HG03521 (cell line): ENCODE data around the gene FAM135A.

ENCODE experiments used
- ATAC-seq: cut with Tn5 transposase; IDR thresholded peaks from one replicate; pipeline ENCODE4 v1.9.1; 2021; ENCODE audit warnings: mild to moderate bottlenecking, moderate library complexity; ENCODE audit not compliant: unreplicated experiment

The FAM135A gene

GRCh38 chr6:70413114-70413991 lies at the start of gene FAM135A:
FAM135A (plus strand) TSS chr6:70413508; CDS start chr6:70428343, 14,835 bp downstream.
- peak; percentile 91 for ATAC-seq

DNA sequence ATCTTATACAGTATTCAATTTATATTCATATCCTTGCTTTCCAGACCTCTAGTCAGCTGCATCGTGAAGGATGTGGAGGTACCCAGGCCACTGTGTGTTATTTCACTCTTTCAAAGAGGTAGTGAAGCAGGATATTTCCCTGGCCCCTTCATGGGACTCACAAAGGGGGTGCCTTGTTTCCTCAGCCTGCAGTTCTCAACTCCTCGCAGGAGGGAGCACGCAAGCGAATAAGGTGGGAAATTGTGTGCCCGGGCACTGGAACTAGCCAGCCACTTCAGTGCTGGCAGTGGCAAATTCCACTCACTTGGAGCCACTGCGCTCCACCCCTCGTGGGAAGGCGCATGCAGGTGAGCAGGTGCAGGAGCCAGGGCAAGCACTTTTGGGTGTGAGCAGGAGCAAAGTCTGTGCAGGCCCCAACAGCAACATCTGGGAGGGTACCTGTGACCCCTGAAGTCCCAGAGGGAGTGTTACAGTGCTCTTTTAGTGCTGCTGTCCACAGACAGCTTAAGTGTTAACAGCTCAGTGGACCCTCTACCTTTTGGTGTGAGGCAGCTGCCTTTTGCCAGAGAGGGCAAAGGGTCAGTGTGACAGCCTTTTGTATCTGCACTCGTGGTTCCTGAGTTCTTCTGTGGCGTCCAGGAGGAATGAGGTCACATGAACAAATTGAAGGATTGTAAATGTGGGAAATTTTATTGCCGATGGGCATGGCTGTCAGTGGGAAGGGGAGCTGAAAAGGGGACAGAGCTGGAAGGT lies 49.4 kb upstream of the FAM135A start:
- ATAC-seq = no peak

- ATAC-seq = peak; percentile 73
Measured at GRCh38 chr6:70369332-70369950, 43.9 kb upstream of the FAM135A start.

GRCh38 chr6:70370496-70370895 lies 42.8 kb upstream of the FAM135A start:
- ATAC-seq = no peak

DNA sequence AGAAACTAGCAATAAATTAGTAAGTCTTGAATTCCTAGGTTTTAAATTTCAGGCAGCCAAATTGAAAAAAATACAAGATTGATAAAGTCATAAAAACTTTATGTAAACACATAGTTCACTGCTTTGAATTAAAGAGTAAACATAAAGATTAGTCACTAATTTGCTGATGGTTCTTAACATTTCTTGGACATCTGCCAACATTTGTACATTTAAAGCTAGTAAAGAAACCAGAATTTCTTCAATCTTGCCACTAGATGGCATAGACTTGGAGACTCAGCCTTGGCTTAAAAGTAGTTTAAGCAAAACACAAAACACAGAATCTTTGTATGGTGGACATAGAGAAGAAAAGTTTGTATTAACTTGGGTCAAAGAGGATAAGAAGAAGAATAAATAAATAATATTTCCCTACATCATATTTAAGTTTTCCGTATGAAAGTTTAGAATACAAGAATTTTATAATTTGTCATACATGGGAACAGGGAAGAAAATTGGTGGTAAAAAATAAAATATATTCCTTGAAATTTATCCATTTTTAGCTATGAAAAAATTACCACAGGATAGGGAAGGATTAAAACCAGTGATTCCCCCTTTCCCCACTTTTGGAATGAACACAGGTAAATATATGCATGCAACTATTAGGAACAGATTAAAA lies 41.7 kb upstream of the FAM135A start:
- ATAC-seq = peak; percentile 48

DNA sequence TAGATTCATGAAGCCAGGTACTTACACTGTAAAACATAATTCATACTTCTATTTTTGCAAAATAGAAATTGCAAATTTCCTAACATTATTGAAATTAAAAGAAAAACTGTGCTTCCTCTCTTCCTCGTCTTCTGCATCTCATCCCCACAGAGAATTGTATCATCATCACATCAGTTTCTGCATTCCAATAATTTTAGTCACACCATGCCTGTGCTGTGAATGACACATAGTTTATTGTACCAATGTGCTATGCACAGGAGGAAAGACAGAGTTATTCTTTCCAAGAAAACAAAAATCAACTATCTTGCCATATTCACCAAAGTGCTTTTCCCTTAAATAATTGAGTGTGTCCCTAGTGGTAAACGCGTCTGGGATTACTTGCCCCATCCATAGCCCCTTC lies 38.1 kb upstream of the FAM135A start:
- ATAC-seq = no peak

DNA sequence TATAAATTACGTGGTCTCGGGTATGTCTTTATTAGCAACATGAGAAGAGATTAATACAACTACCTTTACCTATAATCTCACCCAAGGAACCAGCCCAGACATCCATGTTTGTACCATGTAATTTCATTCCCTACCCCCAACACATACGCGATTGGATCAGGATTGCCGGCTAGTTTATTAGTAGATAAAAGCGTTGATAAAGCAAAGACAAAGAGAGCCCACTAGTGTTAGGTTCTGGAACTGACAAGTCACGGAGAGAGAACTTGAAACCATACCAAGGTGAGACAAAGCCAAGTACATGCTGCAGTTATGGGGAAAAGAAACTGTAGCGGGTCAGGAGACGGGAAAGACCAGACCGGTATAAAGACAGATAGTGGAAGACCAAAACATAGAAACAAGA lies 37.4 kb upstream of the FAM135A start:
- no peak for ATAC-seq

DNA sequence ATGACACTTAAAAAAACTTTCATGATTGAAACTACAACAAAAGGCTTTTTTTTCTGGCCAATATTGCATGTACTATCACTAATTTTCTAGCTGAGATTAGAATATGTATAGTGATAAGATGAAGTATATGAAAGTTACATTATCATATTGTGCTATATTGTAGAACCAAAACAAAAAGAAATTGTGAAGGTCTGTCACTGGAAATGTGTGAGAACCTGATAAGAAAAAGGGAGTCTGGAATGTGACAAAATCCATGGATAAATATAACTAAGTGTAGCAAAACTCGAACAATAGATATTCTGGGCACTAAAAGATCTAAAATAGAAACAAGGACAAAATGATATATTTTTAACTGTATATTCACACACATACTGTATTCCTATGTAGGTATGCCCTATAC lies 36.7 kb upstream of the FAM135A start:
- no peak for ATAC-seq

GRCh38 chr6:70377372-70377771 lies 35.9 kb upstream of the FAM135A start:
- ATAC-seq = no peak

DNA sequence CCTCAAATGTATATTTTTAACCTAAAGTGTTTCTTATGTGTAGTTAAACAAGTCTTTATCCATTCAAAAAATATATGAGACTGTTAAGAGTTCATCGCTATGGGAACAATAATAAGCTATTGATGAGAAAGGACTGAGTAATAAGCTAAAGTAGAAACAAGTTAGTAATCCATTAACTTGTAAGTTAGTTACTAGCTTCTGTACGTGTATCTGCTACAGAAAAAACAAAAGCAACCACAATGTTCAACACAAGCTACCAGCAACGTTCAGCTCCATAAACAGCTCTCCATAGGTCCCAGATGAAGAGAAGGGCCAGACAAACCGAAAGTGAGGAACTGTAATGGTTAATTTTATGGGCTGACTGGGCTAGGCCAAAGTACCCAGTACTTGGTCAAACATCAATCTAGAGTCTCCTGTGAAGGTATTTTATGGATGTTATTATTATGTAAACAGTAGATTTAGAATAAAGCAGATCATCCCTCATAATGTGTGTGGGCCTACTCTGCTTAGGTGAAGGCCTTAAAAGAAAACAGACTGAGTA lies 33.8 kb upstream of the FAM135A start:
- no peak for ATAC-seq

GRCh38 chr6:70380252-70380651 lies 33.1 kb upstream of the FAM135A start:
- peak; percentile 84 for ATAC-seq

DNA sequence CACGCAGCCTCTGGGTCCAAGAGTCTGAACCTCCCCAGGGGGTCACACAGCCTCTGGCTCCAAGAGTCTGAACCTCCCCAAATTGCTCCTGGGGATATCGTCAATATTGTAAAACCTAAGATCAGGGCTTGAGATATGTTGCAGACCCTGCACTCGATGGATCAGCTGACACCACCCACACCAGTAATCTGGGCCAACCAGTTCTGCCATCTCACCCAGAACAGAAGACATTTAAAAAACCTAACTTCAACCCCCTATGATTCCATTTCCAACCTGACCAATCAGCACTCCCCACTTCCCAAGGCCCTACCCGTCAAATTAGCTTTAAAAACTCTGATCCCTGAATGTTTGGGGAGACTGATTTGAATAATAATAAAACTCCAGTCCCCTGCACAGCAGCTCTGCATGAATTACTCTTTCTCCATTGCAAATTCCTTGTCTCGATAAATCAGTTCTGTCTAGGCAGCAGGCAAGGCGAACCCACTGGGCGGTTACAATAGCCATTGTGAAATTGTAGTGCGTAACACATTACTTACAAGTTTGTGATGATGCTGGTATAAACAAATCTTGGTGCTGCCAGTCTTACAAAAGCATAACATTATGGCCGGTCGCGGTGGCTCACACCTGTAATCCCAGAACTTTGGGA lies 32.4 kb upstream of the FAM135A start:
- no peak for ATAC-seq

DNA sequence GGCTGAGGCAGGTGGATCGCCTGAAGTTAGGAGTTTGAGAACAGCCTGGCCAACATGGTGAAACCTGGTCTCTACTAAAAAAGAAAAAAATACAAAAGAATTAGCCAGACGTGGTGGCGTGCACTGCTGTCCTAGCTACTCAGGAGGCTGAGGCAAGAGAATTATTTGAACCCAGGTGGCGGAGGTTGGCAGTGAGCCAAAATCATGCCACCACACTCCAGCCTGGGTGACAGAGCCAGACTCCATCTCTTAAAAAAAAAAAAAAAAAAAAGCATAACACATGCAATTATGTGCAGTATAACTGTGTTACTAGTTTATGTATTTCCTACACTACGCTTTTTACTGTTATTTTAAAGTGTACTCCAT lies 31.9 kb upstream of the FAM135A start:
- ATAC-seq = no peak

DNA sequence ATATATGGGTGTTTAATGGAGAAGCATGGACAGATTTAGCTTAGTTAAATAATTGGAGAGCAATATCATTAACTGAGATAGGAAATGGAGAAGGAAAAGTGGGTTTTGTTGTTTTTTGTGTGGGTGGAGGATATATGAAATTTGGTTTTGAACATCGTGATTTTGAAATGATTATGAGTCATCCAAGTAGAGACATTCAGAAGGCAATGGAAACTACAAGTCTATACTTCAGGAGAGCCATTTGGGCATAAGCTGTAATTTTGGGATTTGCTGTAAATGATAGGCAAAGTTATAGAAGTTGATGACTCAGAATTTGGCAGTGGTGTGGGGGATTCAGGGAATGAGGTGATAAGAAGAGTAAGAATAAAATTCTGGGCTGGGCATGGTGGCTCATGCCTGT lies 27.4 kb upstream of the FAM135A start:
- no peak for ATAC-seq

DNA sequence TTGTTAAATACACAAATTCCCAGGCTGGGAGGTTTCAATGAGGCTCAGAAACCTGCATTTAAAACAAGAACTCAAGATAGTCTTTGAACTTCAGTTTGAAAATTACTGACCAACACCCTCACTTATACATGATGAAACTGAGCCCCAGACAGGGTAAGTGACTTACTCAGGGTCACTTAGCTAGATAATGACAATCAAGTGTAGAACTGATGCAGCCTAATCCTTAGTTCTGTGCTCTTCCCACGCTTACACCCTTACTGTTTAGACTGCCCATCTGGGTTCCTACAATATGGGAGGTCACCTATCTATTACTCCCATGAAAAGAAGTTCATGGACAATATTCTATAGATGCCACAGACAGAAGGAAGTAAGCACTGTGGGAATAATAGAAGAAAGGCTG lies 24.5 kb upstream of the FAM135A start:
- ATAC-seq = no peak

DNA sequence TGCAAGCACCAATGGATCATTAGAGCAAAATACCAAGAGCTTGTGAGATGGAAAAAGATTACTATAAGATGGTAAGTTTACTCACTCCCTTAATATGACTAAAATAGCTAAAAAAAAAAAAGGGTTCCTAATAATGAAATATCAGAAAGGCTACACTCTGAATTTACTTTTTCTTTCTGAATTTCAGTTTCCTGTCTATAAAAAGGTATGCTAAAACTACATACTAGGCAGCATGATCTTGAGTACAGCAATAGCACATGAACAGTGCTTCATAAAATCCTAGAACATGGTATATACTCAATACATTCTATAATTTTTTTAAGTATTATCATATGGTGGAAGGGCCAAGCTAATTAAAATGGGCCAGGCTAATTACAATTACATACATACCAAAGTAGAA lies 24.0 kb upstream of the FAM135A start:
- no peak for ATAC-seq

DNA sequence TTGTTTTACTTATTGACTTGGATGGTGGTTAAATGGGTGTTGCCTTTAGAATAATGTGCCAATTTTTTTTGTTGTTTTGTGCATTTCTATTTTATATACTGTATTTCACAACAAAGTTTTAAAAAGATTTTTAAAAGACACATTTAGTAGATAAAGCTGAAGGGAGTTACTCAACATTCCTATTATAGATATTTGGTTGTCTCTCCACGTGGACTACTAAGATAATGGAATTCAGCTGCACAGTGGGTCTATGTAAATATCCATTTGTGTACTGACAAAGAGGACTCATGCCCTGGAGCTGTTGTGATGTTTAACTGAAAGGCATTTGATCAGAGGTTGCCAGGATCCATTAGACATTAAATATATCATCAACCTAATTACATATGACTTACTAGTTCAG lies 23.2 kb upstream of the FAM135A start:
- ATAC-seq = no peak

DNA sequence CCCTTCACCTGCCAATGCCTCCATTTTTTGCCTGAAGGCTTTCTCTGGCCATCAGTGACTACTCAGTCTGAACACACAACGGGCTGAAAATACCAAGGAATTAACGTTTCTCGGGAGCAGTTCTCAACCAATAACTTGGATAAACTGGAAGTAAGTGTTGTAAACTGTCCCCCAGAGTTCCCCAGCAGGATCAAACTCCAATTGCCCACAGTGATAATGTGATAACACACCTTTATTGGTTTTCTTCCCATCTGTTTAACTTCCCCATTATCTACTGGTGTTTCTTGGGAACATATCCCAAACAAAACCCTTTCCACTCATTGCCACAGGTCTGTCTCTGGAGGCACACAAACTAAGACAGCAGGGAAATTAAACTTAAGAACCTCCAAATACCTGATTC lies 21.8 kb upstream of the FAM135A start:
- ATAC-seq = no peak

- ATAC-seq = no peak
Measured at GRCh38 chr6:70394518-70395300, 18.6 kb upstream of the FAM135A start.

DNA sequence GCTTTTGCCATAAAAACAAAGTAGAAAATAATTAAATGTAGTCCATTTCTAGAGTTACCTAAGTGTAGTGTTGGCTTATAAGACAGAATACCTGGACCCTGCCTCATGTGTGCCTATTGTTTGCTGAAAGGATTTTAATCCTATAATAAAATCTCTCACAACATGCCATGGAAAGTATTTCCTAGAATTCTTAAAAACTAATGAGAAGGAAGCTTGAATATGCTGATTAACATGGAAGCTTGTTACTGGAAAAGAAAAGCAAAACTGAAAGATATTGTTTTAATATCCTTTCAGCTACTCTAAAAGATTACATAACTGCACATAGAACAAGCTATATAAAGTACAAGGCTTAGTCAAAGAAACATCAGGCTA lies 18.0 kb upstream of the FAM135A start:
- ATAC-seq = no peak
